Transverse colon (tissue), 4 donors: ENCODE measurements around the gene MAS1L.

Experiments used
- POLR2A ChIP-seq: fragments of 450-650 bp; IDR thresholded peaks from one replicate; pipeline ENCODE4 v1.6.1; 2016; ENCODE audit warnings: antibody characterized with exemption, mild to moderate bottlenecking, moderate library complexity
- POLR2AphosphoS5 ChIP-seq, 3 donors: sonication (generic); formaldehyde crosslinking; IDR thresholded peaks; one replicate each; pipeline ENCODE4 v1.6.1; 2016; ENCODE audit warnings: antibody characterized with exemption in 3 of 3
- TF ChIP-seq, protein P1 (sequence below), 5 experiments: fragments of 200-600 bp in 3 of 5; fragments of 450-650 bp in 2 of 5; sonication (generic) in 3 of 5; IDR thresholded peaks; 1 replicate in 2 of 5; 2 replicates in 3 of 5; pipeline ENCODE4 v1.5.1; 2016 to 2017; ENCODE audit warnings: antibody characterized with exemption in 5 of 5, inconsistent platforms in 3 of 5, mild to moderate bottlenecking in 2 of 5, moderate library complexity in 1 of 5

DNA sequence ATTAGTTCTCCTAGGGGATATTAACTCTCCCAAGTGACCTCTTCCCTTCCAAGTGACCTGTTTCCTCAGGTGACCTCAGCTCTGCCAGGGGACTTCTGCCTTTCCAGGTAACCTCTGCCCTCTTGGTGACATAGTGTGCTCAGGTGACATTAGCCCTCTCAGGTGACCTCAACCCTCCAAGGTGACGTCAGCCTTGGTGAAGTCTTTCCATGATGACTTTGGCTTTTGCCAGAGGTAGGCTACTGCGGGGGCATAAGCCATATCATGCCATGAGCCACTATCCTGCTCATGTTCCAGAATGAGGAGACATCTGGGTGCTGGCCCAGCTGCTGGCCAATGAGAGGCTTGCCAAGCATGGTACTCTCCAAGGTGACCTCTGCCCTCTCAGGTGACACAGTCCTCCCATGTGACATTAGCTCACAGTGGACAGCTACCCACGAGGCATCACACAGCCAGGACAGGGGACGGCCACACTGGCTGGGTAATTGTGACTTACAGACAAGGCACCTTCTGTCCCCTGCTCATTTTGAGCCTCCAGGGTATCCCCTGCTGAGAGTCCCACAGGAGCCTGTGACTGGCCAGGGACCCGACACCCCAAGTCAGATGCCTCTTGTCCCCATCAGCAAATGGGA is 40.7 kb upstream of the MAS1L start:
- TF ChIP-seq, protein P1, sequence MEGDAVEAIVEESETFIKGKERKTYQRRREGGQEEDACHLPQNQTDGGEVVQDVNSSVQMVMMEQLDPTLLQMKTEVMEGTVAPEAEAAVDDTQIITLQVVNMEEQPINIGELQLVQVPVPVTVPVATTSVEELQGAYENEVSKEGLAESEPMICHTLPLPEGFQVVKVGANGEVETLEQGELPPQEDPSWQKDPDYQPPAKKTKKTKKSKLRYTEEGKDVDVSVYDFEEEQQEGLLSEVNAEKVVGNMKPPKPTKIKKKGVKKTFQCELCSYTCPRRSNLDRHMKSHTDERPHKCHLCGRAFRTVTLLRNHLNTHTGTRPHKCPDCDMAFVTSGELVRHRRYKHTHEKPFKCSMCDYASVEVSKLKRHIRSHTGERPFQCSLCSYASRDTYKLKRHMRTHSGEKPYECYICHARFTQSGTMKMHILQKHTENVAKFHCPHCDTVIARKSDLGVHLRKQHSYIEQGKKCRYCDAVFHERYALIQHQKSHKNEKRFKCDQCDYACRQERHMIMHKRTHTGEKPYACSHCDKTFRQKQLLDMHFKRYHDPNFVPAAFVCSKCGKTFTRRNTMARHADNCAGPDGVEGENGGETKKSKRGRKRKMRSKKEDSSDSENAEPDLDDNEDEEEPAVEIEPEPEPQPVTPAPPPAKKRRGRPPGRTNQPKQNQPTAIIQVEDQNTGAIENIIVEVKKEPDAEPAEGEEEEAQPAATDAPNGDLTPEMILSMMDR (IDR thresholded peaks at IDR 0.05), result no peak
- no peak for TF ChIP-seq POLR2A
- no peak for TF ChIP-seq POLR2AphosphoS5 (IDR thresholded peaks at IDR 0.05)
